SK-N-MC (cell line): ENCODE measurements around the gene TMOD2.

ENCODE experiments used
- EZH2 ChIP-seq: fragments of 200-600 bp; sonication (generic); IDR thresholded peaks from one replicate; pipeline ENCODE4 v1.6.1; 2017; ENCODE audit warnings: antibody characterized with exemption
- FOXP2 ChIP-seq: optimal IDR thresholded peaks from 2 replicates; pipeline ENCODE3; 2011; ENCODE audit warnings: mild to moderate bottlenecking, moderate library complexity; ENCODE audit not compliant: insufficient read depth; ENCODE audit errors: extremely low read length, control extremely low read depth
- POLR2AphosphoS5 ChIP-seq: IDR thresholded peaks from 2 replicates; pipeline ENCODE4 v1.6.1; 2012; ENCODE audit warnings: mild to moderate bottlenecking, low read depth, low read length, borderline replicate concordance

GRCh38 chr15:51718219-51718618 is 33.2 kb upstream of the TMOD2 start:
- TF ChIP-seq POLR2AphosphoS5 (no peak), EZH2 (no peak), FOXP2 (no peak)
